ENCODE results near the gene TRERF1.

GRCh38 chr6:42418724-42419123 is 33.0 kb downstream of the TRERF1 start:
- TF ChIP-seq CTCF (IDR thresholded peaks at IDR 0.05; ENCODE audit: insufficient read depth, low read length, poor library complexity, severe bottlenecking) (no peak), EZH2phosphoT487 (conservative IDR thresholded peaks at IDR 0.05; ENCODE audit: low read length) (no peak)
